Activated naive CD4-positive, alpha-beta T cell treated with anti-CD3 and anti-CD28 coated beads, Interleukin-2, amount 10 ng/mL, durations not matched to agents 7 days and 5 days (primary cell): ENCODE data around the gene TEC.
A peak's percentile ranks its signal among the peaks of the same experiment; 100 is the strongest.
"Not testable (repeated sequence)": the region's sequence is repeated elsewhere in the genome, so short reads cannot be mapped to it uniquely, and the experiment has no call there.

Experiments used
- CTCF ChIA-PET: fragments of 350-600 bp; sonication (Branson Sonifier 250); formaldehyde crosslinking; loops from one replicate; lab custom pipeline; 2021; ENCODE audit warnings: antibody characterized with exemption; lab: Charles Lee
- DNase-seq: peaks from one replicate; pipeline ENCODE4 v3.0.0-alpha.2; 2020
- H3K27ac Mint-ChIP-seq: one replicate; pipeline ENCODE4 v1.8.0; 2021; ENCODE audit warnings: mild to moderate bottlenecking, moderate library complexity, mixed read lengths
- H3K27me3 Mint-ChIP-seq: one replicate; pipeline ENCODE4 v1.8.0; 2021; ENCODE audit warnings: mild to moderate bottlenecking, mixed read lengths
- H3K36me3 Mint-ChIP-seq: one replicate; pipeline ENCODE4 v1.8.0; 2021; ENCODE audit warnings: mixed read lengths
- H3K4me1 Mint-ChIP-seq: one replicate; pipeline ENCODE4 v1.8.0; 2021; ENCODE audit warnings: mixed read lengths
- H3K4me3 Mint-ChIP-seq: one replicate; pipeline ENCODE4 v1.8.0; 2021; ENCODE audit warnings: mild to moderate bottlenecking, moderate library complexity, mixed read lengths
- H3K9me3 Mint-ChIP-seq: one replicate; pipeline ENCODE4 v1.8.0; 2021; ENCODE audit warnings: mixed read lengths

The TEC gene

GRCh38 chr4:48268956-48269860 lies at the start of gene TEC:
Gene TEC, minus strand, starts transcription at chr4:48269838. Its CDS starts 41,224 bp downstream, at chr4:48228614.
- peaks cover 1% of the 10 kb centered on the region for H3K36me3 Mint-ChIP-seq
- peaks cover 4% of the 10 kb centered on the region for H3K27me3 Mint-ChIP-seq
- no peaks in the 10 kb centered on the region for H3K9me3 Mint-ChIP-seq
- peaks cover 21% of the 10 kb centered on the region for H3K4me1 Mint-ChIP-seq
- H3K27ac Mint-ChIP-seq: peak within 1 kb of the TSS; percentile 83
- peak within 1 kb of the TSS; percentile 95 for H3K4me3 Mint-ChIP-seq
- CTCF ChIA-PET: no interaction called here
- DNase-seq: no peak

- Mint-ChIP-seq H3K4me3 (no peak overlapping the region), H3K27ac (no peak overlapping the region), H3K9me3 (no peaks in the 10 kb centered on the region), H3K4me1 (no peaks in the 10 kb centered on the region), H3K36me3 (no peaks in the 10 kb centered on the region), H3K27me3 (no peaks in the 10 kb centered on the region)
- DNase-seq: peak; percentile 36
- CTCF ChIA-PET: interaction anchor here (0.5 to 0.7 kb wide), 2 partner anchors 245 to 671 kb away, joined by 3 read pairs; no protein-coding TSS in a partner anchor
Observed at GRCh38 chr4:48315728-48316630, 46.3 kb upstream of the TEC start.

- H3K36me3 Mint-ChIP-seq, CTCF ChIA-PET, H3K4me1 Mint-ChIP-seq, DNase-seq, H3K4me3 Mint-ChIP-seq, H3K27me3 Mint-ChIP-seq, H3K27ac Mint-ChIP-seq, H3K9me3 Mint-ChIP-seq: not testable (repeated sequence)
Observed at GRCh38 chr4:48314746-48315145, 45.1 kb upstream of the TEC start.

DNA sequence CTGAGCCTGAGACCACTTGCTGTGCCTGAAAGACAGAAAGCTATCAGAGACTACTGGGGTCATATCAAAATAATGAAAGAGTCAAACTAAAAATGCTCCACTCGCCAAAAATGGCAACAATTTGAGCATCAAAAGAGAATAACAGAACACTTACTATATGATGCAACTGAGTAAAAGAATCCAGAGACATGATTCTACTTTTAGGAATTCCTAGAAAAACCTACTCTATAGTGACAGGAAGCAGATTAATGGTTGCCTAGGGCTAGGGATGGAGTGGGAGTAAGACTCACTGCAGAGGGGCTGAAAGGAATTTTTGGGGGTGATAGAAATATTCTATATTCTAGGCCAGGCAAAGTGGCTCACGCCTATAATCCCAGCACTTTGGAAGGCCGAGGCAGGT lies 42.3 kb upstream of the TEC start:
- Mint-ChIP-seq H3K36me3 (no peaks in the 10 kb centered on the region), H3K27ac (no peak overlapping the region), H3K9me3 (no peaks in the 10 kb centered on the region), H3K4me3 (no peak overlapping the region), H3K4me1 (no peaks in the 10 kb centered on the region), H3K27me3 (no peaks in the 10 kb centered on the region)
- no peak for DNase-seq
- CTCF ChIA-PET: interaction anchor here (0.6 kb wide), 1 partner anchor 118 kb away, joined by 3 read pairs; no protein-coding TSS in a partner anchor

GRCh38 chr4:48308901-48309300 lies 39.3 kb upstream of the TEC start:
- CTCF ChIA-PET: interaction anchor here (1.2 kb wide), 1 partner anchor 33 kb away, joined by 3 read pairs; no protein-coding TSS in a partner anchor

GRCh38 chr4:48307528-48307927 lies 37.9 kb upstream of the TEC start:
- Mint-ChIP-seq H3K27me3 (no peaks in the 10 kb centered on the region), H3K4me3 (no peak overlapping the region), H3K27ac (no peak overlapping the region), H3K36me3 (no peaks in the 10 kb centered on the region), H3K4me1 (no peaks in the 10 kb centered on the region), H3K9me3 (no peaks in the 10 kb centered on the region)
- no peak for DNase-seq
- CTCF ChIA-PET: no interaction called here

More at GRCh38 chr4:48308901-48309300, 39.3 kb upstream of the TEC start:
- Mint-ChIP-seq H3K27ac (no peak overlapping the region), H3K9me3 (no peaks in the 10 kb centered on the region), H3K4me3 (no peak overlapping the region), H3K36me3 (no peaks in the 10 kb centered on the region), H3K27me3 (no peaks in the 10 kb centered on the region), H3K4me1 (no peaks in the 10 kb centered on the region)
- DNase-seq: no peak

- H3K9me3 Mint-ChIP-seq: no peaks in the 10 kb centered on the region
- CTCF ChIA-PET: interaction anchor here (0.7 kb wide), 1 partner anchor 115 kb away, joined by 3 read pairs; no protein-coding TSS in a partner anchor
- no peaks in the 10 kb centered on the region for H3K4me1 Mint-ChIP-seq
- no peak overlapping the region for H3K27ac Mint-ChIP-seq
- no peak overlapping the region for H3K4me3 Mint-ChIP-seq
- H3K27me3 Mint-ChIP-seq: no peaks in the 10 kb centered on the region
- no peaks in the 10 kb centered on the region for H3K36me3 Mint-ChIP-seq
- DNase-seq: no peak
Observed at GRCh38 chr4:48305508-48305907, 35.9 kb upstream of the TEC start.

GRCh38 chr4:48300004-48300403 lies 30.4 kb upstream of the TEC start:
- CTCF ChIA-PET: no interaction called here
- no peaks in the 10 kb centered on the region for H3K36me3 Mint-ChIP-seq

DNA sequence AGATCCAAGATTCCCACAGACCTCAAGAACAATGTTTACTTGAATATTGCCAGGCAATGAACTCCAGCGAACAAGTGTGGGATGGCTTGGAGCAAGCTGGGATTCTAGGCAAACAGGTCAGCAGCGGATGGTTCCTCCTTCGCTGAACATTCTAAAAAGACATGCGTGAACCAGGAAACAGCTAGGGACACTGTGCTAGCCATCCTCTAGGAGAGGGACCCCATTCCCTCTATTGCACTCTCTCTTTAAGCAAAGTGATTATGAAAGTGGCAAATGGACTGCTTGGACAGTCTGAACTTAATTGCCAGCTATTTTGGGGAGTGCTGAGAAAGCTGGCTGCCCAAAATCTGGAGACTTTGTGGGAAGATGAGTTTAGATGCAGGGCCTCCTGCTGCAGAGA lies 29.9 kb upstream of the TEC start:
- no peak overlapping the region for H3K4me3 Mint-ChIP-seq
- no peaks in the 10 kb centered on the region for H3K9me3 Mint-ChIP-seq
- H3K27me3 Mint-ChIP-seq: peaks cover 8% of the 10 kb centered on the region
- H3K36me3 Mint-ChIP-seq: no peaks in the 10 kb centered on the region
- H3K4me1 Mint-ChIP-seq: peaks cover 3% of the 10 kb centered on the region
- CTCF ChIA-PET: no interaction called here
- no peak overlapping the region for H3K27ac Mint-ChIP-seq
- no peak for DNase-seq

More at GRCh38 chr4:48300004-48300403, 30.4 kb upstream of the TEC start:
- Mint-ChIP-seq H3K27ac (no peak overlapping the region), H3K9me3 (no peaks in the 10 kb centered on the region), H3K27me3 (peaks cover 8% of the 10 kb centered on the region), H3K4me3 (no peak overlapping the region), H3K4me1 (peaks cover 3% of the 10 kb centered on the region)
- no peak for DNase-seq

GRCh38 chr4:48297256-48297846 lies 27.7 kb upstream of the TEC start:
- CTCF ChIA-PET: no interaction called here
- no peaks in the 10 kb centered on the region for H3K36me3 Mint-ChIP-seq
- DNase-seq: no peak
- peaks cover 8% of the 10 kb centered on the region for H3K27me3 Mint-ChIP-seq
- H3K4me1 Mint-ChIP-seq: peaks cover 3% of the 10 kb centered on the region
- no peak overlapping the region for H3K4me3 Mint-ChIP-seq
- no peak overlapping the region for H3K27ac Mint-ChIP-seq
- H3K9me3 Mint-ChIP-seq: no peaks in the 10 kb centered on the region

GRCh38 chr4:48296365-48296764 lies 26.7 kb upstream of the TEC start:
- H3K27me3 Mint-ChIP-seq: peaks cover 8% of the 10 kb centered on the region
- H3K9me3 Mint-ChIP-seq: peaks cover 4% of the 10 kb centered on the region
- CTCF ChIA-PET: interaction anchor here (0.6 kb wide), 1 partner anchor 10 kb away, joined by 3 read pairs; no protein-coding TSS in a partner anchor
- DNase-seq: no peak
- no peak overlapping the region for H3K4me3 Mint-ChIP-seq
- no peaks in the 10 kb centered on the region for H3K36me3 Mint-ChIP-seq
- peaks cover 3% of the 10 kb centered on the region for H3K4me1 Mint-ChIP-seq
- no peak overlapping the region for H3K27ac Mint-ChIP-seq

GRCh38 chr4:48295116-48295515 lies 25.5 kb upstream of the TEC start:
- Mint-ChIP-seq H3K9me3 (peaks cover 4% of the 10 kb centered on the region), H3K4me3 (no peak overlapping the region), H3K27me3 (peaks cover 8% of the 10 kb centered on the region), H3K27ac (no peak overlapping the region), H3K4me1 (peaks cover 3% of the 10 kb centered on the region), H3K36me3 (no peaks in the 10 kb centered on the region)
- no peak for DNase-seq
- CTCF ChIA-PET: no interaction called here

- H3K27me3 Mint-ChIP-seq, H3K27ac Mint-ChIP-seq, H3K4me3 Mint-ChIP-seq, H3K36me3 Mint-ChIP-seq, DNase-seq, CTCF ChIA-PET, H3K4me1 Mint-ChIP-seq, H3K9me3 Mint-ChIP-seq: not testable (repeated sequence)
Observed at GRCh38 chr4:48292218-48292790, 22.7 kb upstream of the TEC start.
